Lower leg skin (tissue), 4 donors: ENCODE results near the gene PDGFC. TPM values are rescaled to one million over a fixed set of nuclear protein-coding genes. Genes with fewer than 3 reads are reported as not detected.

Source experiments
- DNase-seq, 2 donors: peaks; one replicate each; pipeline ENCODE4 v3.0.0-alpha.2; 2019; ENCODE audit warnings: low spot score in 2 of 2
- H3K4me3 ChIP-seq: fragments of 200-600 bp; sonication (generic); 2 replicates; pipeline ENCODE4 v1.5.1; 2017; ENCODE audit warnings: mild to moderate bottlenecking, low read depth; ENCODE audit not compliant: poor library complexity, severe bottlenecking
- CTCF ChIP-seq, 3 donors: fragments of 450-650 bp; IDR thresholded peaks; one replicate each; pipeline ENCODE4 v1.5.1; 2016; ENCODE audit warnings: antibody characterized with exemption in 3 of 3, mild to moderate bottlenecking in 3 of 3, moderate library complexity in 2 of 3
- POLR2A ChIP-seq, 2 donors: fragments of 450-650 bp; IDR thresholded peaks; one replicate each; pipeline ENCODE4 v1.6.1; 2016 to 2017; ENCODE audit warnings: antibody characterized with exemption in 2 of 2, mild to moderate bottlenecking in 1 of 2, moderate library complexity in 1 of 2
- WGBS, 2 donors: methylation state at CpG; one replicate each; pipeline ENCODE4 v1.1.5; 2018; 5-methylcytosine and 5-hydroxymethylcytosine counted together
- intact Hi-C: fragments of 100-400 bp; cut with DNase I; formaldehyde crosslinking; loops from one replicate; pipeline ENCODE4 v1.15.0; 2023; ENCODE audit warnings: low total_unique reads
- total RNA-seq, 4 donors: library from RNA; depleted of rRNA; stranded (reverse); fragments of >200 nt; gene quantifications; one replicate each; pipeline ENCODE4 v1.1.0, GENCODE V29; 2016

PDGFC gene
- total RNA-seq, 4 donors from 2014 or later, result 18.9 to 24.4 (median 21.0) TPM

- TF ChIP-seq CTCF (IDR thresholded peaks at IDR 0.05) (no peak), POLR2A (IDR thresholded peaks at IDR 0.05) (no peak)
- intact Hi-C loops, result no loop called here
- 72 to 74% methylated on average over 5 of the region's 5 CpGs for WGBS, 2 donors
- DNase-seq, result no peak
- no peak overlapping the region for H3K4me3 ChIP-seq
These were observed 203.6 kb downstream of the PDGFC start for GRCh38 chr4:156767911-156768415.

GRCh38 chr4:156766846-156767245 lies 204.8 kb downstream of the PDGFC start:
- DNase-seq, result no peak
- WGBS, 2 donors, result 96 to 98% methylated on average over 1 of the region's 1 CpG
- TF ChIP-seq CTCF (IDR thresholded peaks at IDR 0.05) (no peak), POLR2A (IDR thresholded peaks at IDR 0.05) (no peak)
- intact Hi-C loops, result no loop called here
- H3K4me3 ChIP-seq, result no peak overlapping the region

DNA sequence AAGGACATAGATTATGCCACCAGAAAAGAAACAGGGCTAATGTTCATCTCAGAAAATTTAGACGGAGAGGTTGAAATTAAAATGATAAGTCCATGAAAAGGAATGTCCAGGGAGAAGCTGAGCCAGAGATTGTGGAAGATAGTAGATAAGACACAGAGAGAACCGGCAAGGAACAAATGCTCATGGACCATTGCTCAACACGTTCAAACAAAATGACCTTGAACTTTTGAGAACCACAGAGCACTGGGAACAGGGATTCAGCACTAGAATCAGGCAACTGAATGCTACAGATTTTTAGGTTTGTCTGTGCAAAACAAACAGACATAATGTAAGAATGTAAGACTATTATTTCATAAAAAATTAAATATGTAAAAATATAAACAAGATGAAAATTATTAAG lies 206.3 kb downstream of the PDGFC start:
- no peak for DNase-seq
- intact Hi-C loops, result no loop called here
- TF ChIP-seq POLR2A (IDR thresholded peaks at IDR 0.05), result no peak
- TF ChIP-seq CTCF (IDR thresholded peaks at IDR 0.05), result no peak
- H3K4me3 ChIP-seq, result no peak overlapping the region
- 84 to 88% methylated on average over 3 of the region's 3 CpGs for WGBS, 2 donors

- 72 to 78% methylated on average over 2 of the region's 2 CpGs for WGBS, 2 donors
- intact Hi-C loops, result no loop called here
- TF ChIP-seq CTCF (IDR thresholded peaks at IDR 0.05), result no peak
- no peak for TF ChIP-seq POLR2A (IDR thresholded peaks at IDR 0.05)
- no peak overlapping the region for H3K4me3 ChIP-seq
- DNase-seq, result no peak
These were observed 206.8 kb downstream of the PDGFC start for GRCh38 chr4:156764846-156765245.

- no peak overlapping the region for H3K4me3 ChIP-seq
- intact Hi-C loops, result no loop called here
- 40 to 41% methylated on average over 2 of the region's 2 CpGs for WGBS, 2 donors
- no peak for TF ChIP-seq POLR2A (IDR thresholded peaks at IDR 0.05)
- no peak for TF ChIP-seq CTCF (IDR thresholded peaks at IDR 0.05)
- DNase-seq, result no peak
These were observed 207.5 kb downstream of the PDGFC start for GRCh38 chr4:156764145-156764544.

DNA sequence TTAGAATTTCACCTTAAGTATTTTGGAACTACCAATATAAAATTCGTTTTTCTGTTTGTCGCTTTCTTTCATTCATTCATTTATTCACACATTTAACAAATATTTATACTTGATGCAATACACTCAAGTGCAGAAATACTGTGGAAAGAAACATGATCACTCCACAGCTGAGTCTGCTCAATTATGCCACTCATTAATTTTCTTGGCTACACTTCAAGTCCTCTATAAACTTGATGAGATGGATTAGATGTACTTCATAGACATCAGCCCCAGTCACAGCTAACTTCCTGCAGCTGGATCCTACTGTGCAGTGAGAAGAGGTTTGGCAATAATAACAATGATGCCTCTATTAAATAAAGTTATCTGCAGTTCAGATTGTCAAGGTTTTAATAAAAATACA lies 208.1 kb downstream of the PDGFC start:
- TF ChIP-seq CTCF (IDR thresholded peaks at IDR 0.05) (no peak), POLR2A (IDR thresholded peaks at IDR 0.05) (no peak)
- DNase-seq, result no peak
- intact Hi-C loops, result no loop called here
- no peak overlapping the region for H3K4me3 ChIP-seq
- WGBS, 2 donors, result 76 to 78% methylated on average over 2 of the region's 2 CpGs
